GM23248 (cell line): ENCODE results near the gene FICD. TPM values are rescaled to one million over a fixed set of nuclear protein-coding genes. Genes with fewer than 3 reads are reported as not detected.
"Not testable (repeated sequence)": the region's sequence is repeated elsewhere in the genome, so short reads cannot be mapped to it uniquely, and the experiment has no call there.

Experiments used
- DNase-seq: peaks from one replicate; pipeline ENCODE4 v3.0.0-alpha.2; 2015
- H2AFZ ChIP-seq: fragments of 200-600 bp; sonication (generic); 2 replicates; pipeline ENCODE4 v1.6.1; 2016; ENCODE audit warnings: antibody characterized with exemption
- H3F3A ChIP-seq: fragments of 200-600 bp; sonication (generic); 2 replicates; pipeline ENCODE4 v1.6.1; 2016; ENCODE audit warnings: mild to moderate bottlenecking, antibody characterized with exemption, mixed run types; ENCODE audit not compliant: insufficient read depth
- H3K27ac ChIP-seq: fragments of 200-600 bp; sonication (generic); 2 replicates; pipeline ENCODE4 v1.5.1; 2016; ENCODE audit warnings: mild to moderate bottlenecking
- H3K27me3 ChIP-seq: fragments of 200-600 bp; sonication (generic); replicated peaks from 2 replicates; pipeline ENCODE4 v1.6.1; 2016; ENCODE audit warnings: mild to moderate bottlenecking; ENCODE audit not compliant: insufficient read depth
- H3K36me3 ChIP-seq: fragments of 200-600 bp; sonication (generic); 2 replicates; pipeline ENCODE4 v1.6.1; 2016; ENCODE audit warnings: low read depth, mild to moderate bottlenecking
- H3K4me1 ChIP-seq: fragments of 200-600 bp; sonication (generic); 2 replicates; pipeline ENCODE4 v1.6.1; 2016; ENCODE audit warnings: mild to moderate bottlenecking; ENCODE audit not compliant: insufficient read depth
- H3K4me2 ChIP-seq: fragments of 200-600 bp; sonication (generic); one replicate; pipeline ENCODE4 v1.6.1; 2016; ENCODE audit warnings: mild to moderate bottlenecking; ENCODE audit not compliant: unreplicated experiment
- H3K4me3 ChIP-seq: fragments of 200-600 bp; sonication (generic); 2 replicates; pipeline ENCODE4 v1.5.1; 2016; ENCODE audit warnings: mild to moderate bottlenecking
- H3K79me2 ChIP-seq: fragments of 200-600 bp; sonication (generic); 2 replicates; pipeline ENCODE4 v1.6.1; 2016; ENCODE audit warnings: mild to moderate bottlenecking; ENCODE audit not compliant: insufficient read depth
- H3K9ac ChIP-seq: fragments of 200-600 bp; sonication (generic); 2 replicates; pipeline ENCODE4 v1.6.1; 2016; ENCODE audit warnings: mild to moderate bottlenecking
- H3K9me2 ChIP-seq: fragments of 200-600 bp; sonication (generic); 2 replicates; pipeline ENCODE4 v1.6.1; 2016; ENCODE audit warnings: mixed run types, mild to moderate bottlenecking, moderate library complexity; ENCODE audit not compliant: insufficient read depth
- H3K9me3 ChIP-seq: fragments of 200-600 bp; sonication (generic); one replicate; pipeline ENCODE4 v1.6.1; 2017; ENCODE audit warnings: low read depth
- H4K20me1 ChIP-seq: fragments of 200-600 bp; sonication (generic); 2 replicates; pipeline ENCODE4 v1.6.0; 2016; ENCODE audit not compliant: insufficient read depth
- EZH2 ChIP-seq: fragments of 200-600 bp; sonication (generic); IDR thresholded peaks from 2 replicates; pipeline ENCODE4 v1.6.1; 2018; ENCODE audit warnings: antibody characterized with exemption, mild to moderate bottlenecking; ENCODE audit not compliant: insufficient read depth, poor library complexity, severe bottlenecking
- EZH2phosphoT487 ChIP-seq: fragments of 200-600 bp; sonication (generic); IDR thresholded peaks from 2 replicates; pipeline ENCODE4 v1.6.1; 2018; ENCODE audit warnings: antibody characterized with exemption, moderate library complexity, mild to moderate bottlenecking, low read depth; ENCODE audit not compliant: insufficient read depth
- WGBS, 2 experiments: methylation state at CpG; one replicate each; pipeline ENCODE4 v1.1.6; 2015 to 2017; ENCODE audit warnings: low lambda C conversion rate in 2 of 2, low coverage in 1 of 2; ENCODE audit errors: missing lambda C conversion rate in 2 of 2; 5-methylcytosine and 5-hydroxymethylcytosine counted together
- in situ Hi-C: fragments of 300-500 bp; cut with MboI; formaldehyde crosslinking; loops from 2 replicates; pipeline ENCODE4 v1.15.0; 2020
- polyA plus RNA-seq: library from polyadenylated mRNA; unstranded; fragments of >200 nt; fragmentation: Nextera tagmentation; extraction: Ambion mirVana; gene quantifications from 2 replicates; pipeline ENCODE4 v1.2.1, GENCODE V29; 2016
- total RNA-seq: library from RNA; depleted of rRNA; stranded (reverse); fragments of >200 nt; shearing (Covaris generic); gene quantifications from 2 replicates; pipeline ENCODE4 v1.2.3, GENCODE V29; 2014

FICD gene
- total and polyA plus RNA-seq, 2 experiments from 2014 or later: 8.6 to 11.6 TPM

- 99 to 100% methylated on average over 5 of the region's 5 CpGs for WGBS, 2 experiments
- Histone ChIP-seq H3K4me1 (peaks cover 16% of the 10 kb centered on the region), H3K4me2 (no peak overlapping the region), H2AFZ (no peak overlapping the region), H3K27ac (no peak overlapping the region), H3F3A (peaks cover 20% of the 10 kb centered on the region; the same call in 1 of the 2 replicates), H4K20me1 (peaks cover 29% of the 10 kb centered on the region), H3K9ac (no peak overlapping the region), H3K9me2 (no peaks in the 10 kb centered on the region), H3K4me3 (no peak overlapping the region), H3K79me2 (peaks cover 100% of the 10 kb centered on the region), H3K27me3 (no peaks in the 10 kb centered on the region), H3K36me3 (peaks cover 4% of the 10 kb centered on the region; the same call in 1 of the 2 replicates), H3K9me3 (no peaks in the 10 kb centered on the region)
- TF ChIP-seq EZH2phosphoT487: no peak
- TF ChIP-seq EZH2: no peak
- no peak for DNase-seq
- in situ Hi-C loops: no loop called here
Measured at GRCh38 chr12:108553799-108554198, 38.7 kb downstream of the FICD start.

- H3K36me3 ChIP-seq, H3K27me3 ChIP-seq, H3K27ac ChIP-seq, H3K4me3 ChIP-seq, H3K9me2 ChIP-seq, H2AFZ ChIP-seq, H3K4me2 ChIP-seq, DNase-seq, H3K9ac ChIP-seq, H3K9me3 ChIP-seq, in situ Hi-C loops: not testable (repeated sequence)
- Histone ChIP-seq H3F3A (peaks cover 26% of the 10 kb centered on the region; the same call in 1 of the 2 replicates), H4K20me1 (peaks cover 29% of the 10 kb centered on the region), H3K79me2 (peaks cover 100% of the 10 kb centered on the region), H3K4me1 (peaks cover 22% of the 10 kb centered on the region)
- whole genome bisulfite sequencing, 2 experiments: 77 to 79% methylated on average over 9 of the region's 9 CpGs
Measured at GRCh38 chr12:108555383-108555782, 40.3 kb downstream of the FICD start.

GRCh38 chr12:108559007-108559655 is 44.1 kb downstream of the FICD start:
- DNase-seq: no peak
- no peaks in the 10 kb centered on the region for H3K9me2 ChIP-seq
- H3K4me3 ChIP-seq: peak overlapping the region; percentile 98; the same call in 1 of the 2 replicates
- TF ChIP-seq EZH2phosphoT487 (no peak), EZH2 (no peak)
- H3K4me2 ChIP-seq: peak overlapping the region; percentile 91
- H3K9ac ChIP-seq: peak overlapping the region; percentile 98
- H4K20me1 ChIP-seq: peaks cover 15% of the 10 kb centered on the region; the same call in 1 of the 2 replicates
- no peaks in the 10 kb centered on the region for H3K27me3 ChIP-seq
- H3K36me3 ChIP-seq: peaks cover under 1% of the 10 kb centered on the region
- H3K4me1 ChIP-seq: peaks cover 15% of the 10 kb centered on the region
- no peaks in the 10 kb centered on the region for H3K9me3 ChIP-seq
- WGBS, 2 experiments: 82 to 92% methylated on average over 13 to 14 of the region's 14 CpGs
- H3K79me2 ChIP-seq: peaks cover 84% of the 10 kb centered on the region
- H3K27ac ChIP-seq: no peak overlapping the region
- in situ Hi-C loops: no loop called here
- no peak overlapping the region for H2AFZ ChIP-seq
- H3F3A ChIP-seq: peaks cover 9% of the 10 kb centered on the region; the same call in 1 of the 2 replicates

GRCh38 chr12:108559748-108560147 is 44.7 kb downstream of the FICD start:
- peak overlapping the region; percentile 98 for H3K9ac ChIP-seq
- peaks cover 20% of the 10 kb centered on the region for H3K4me1 ChIP-seq
- peak; percentile 23 for DNase-seq
- H3K36me3 ChIP-seq: peaks cover 7% of the 10 kb centered on the region
- peaks cover 13% of the 10 kb centered on the region; the same call in 1 of the 2 replicates for H4K20me1 ChIP-seq
- 24 to 30% methylated on average over 3 of the region's 3 CpGs for WGBS, 2 experiments
- H3K9me2 ChIP-seq: no peaks in the 10 kb centered on the region
- H3K27me3 ChIP-seq: no peaks in the 10 kb centered on the region
- in situ Hi-C loops: loop anchor here (10.0 kb wide), 2 partner anchors 245 to 535 kb away; partner anchors contain the start of genes ALKBH2 and UNG
- H3K4me2 ChIP-seq: peak overlapping the region; percentile 91
- H3K4me3 ChIP-seq: peak overlapping the region; percentile 98
- peaks cover 84% of the 10 kb centered on the region for H3K79me2 ChIP-seq
- peaks cover 9% of the 10 kb centered on the region; the same call in 1 of the 2 replicates for H3F3A ChIP-seq
- no peak overlapping the region for H2AFZ ChIP-seq
- H3K9me3 ChIP-seq: no peaks in the 10 kb centered on the region
- peak overlapping the region; percentile 91 for H3K27ac ChIP-seq
- no peak for TF ChIP-seq EZH2
- no peak for TF ChIP-seq EZH2phosphoT487
